HG03108 (cell line): Measurements from ENCODE around the gene SMAD7.

Source experiments
- ATAC-seq: cut with Tn5 transposase; IDR thresholded peaks from one replicate; pipeline ENCODE4 v1.9.1; 2021; ENCODE audit warnings: moderate library complexity; ENCODE audit not compliant: unreplicated experiment

SMAD7 gene

GRCh38 chr18:48986851-48987761 lies 36.3 kb upstream of the SMAD7 start:
- ATAC-seq, result no peak

GRCh38 chr18:48985161-48985560 lies 34.4 kb upstream of the SMAD7 start:
- ATAC-seq, result no peak

GRCh38 chr18:48983793-48984437 lies 33.1 kb upstream of the SMAD7 start:
- no peak for ATAC-seq

GRCh38 chr18:48982266-48982665 lies 31.5 kb upstream of the SMAD7 start:
- ATAC-seq, result no peak

- no peak for ATAC-seq
Observed at GRCh38 chr18:48979944-48980890, 29.5 kb upstream of the SMAD7 start.

- no peak for ATAC-seq
Observed at GRCh38 chr18:48977914-48978313, 27.1 kb upstream of the SMAD7 start.

- ATAC-seq, result peak; percentile 64
Observed at GRCh38 chr18:48975817-48976649, 25.3 kb upstream of the SMAD7 start.

- peak; percentile 12 for ATAC-seq
Observed at GRCh38 chr18:48975120-48975816, 24.5 kb upstream of the SMAD7 start.

- no peak for ATAC-seq
Observed at GRCh38 chr18:48974304-48975119, 23.7 kb upstream of the SMAD7 start.

GRCh38 chr18:48973731-48974130 lies 23.0 kb upstream of the SMAD7 start:
- ATAC-seq, result no peak

GRCh38 chr18:48968412-48969215 lies 17.8 kb upstream of the SMAD7 start:
- ATAC-seq, result no peak

GRCh38 chr18:48967545-48967944 lies 16.8 kb upstream of the SMAD7 start:
- no peak for ATAC-seq

- ATAC-seq, result no peak
Observed at GRCh38 chr18:48966523-48966922, 15.8 kb upstream of the SMAD7 start.

- ATAC-seq, result no peak
Observed at GRCh38 chr18:48963586-48964470, 13.1 kb upstream of the SMAD7 start.

- ATAC-seq, result no peak
Observed at GRCh38 chr18:48962994-48963561, 12.3 kb upstream of the SMAD7 start.

- ATAC-seq, result no peak
Observed at GRCh38 chr18:48962252-48962993, 11.7 kb upstream of the SMAD7 start.
